CD14-positive monocyte (primary cell): ENCODE measurements around the gene MAB21L4. TPM values are rescaled to one million over a fixed set of nuclear protein-coding genes. Genes with fewer than 3 reads are reported as not detected.
A peak's percentile ranks its signal among the peaks of the same experiment; 100 is the strongest.

Experiments
- DNase-seq, 3 donors: peaks; one replicate each; pipeline ENCODE4 v3.0.0-alpha.2; 2011 to 2022
- H2AFZ ChIP-seq: 2 replicates; pipeline ENCODE4 v1.6.0; 2012; ENCODE audit warnings: mild to moderate bottlenecking, low read depth, low read length, inconsistent platforms; ENCODE audit not compliant: insufficient read depth, poor library complexity, severe bottlenecking
- H3K27ac ChIP-seq, 2 donors: 1 replicate in 1 of 2; 2 replicates in 1 of 2; pipeline ENCODE4 v1.5.1; 2012 to 2013; ENCODE audit warnings: low read length in 2 of 2, control low read depth in 1 of 2, inconsistent platforms in 1 of 2, low read depth in 1 of 2, mild to moderate bottlenecking in 1 of 2
- H3K27me3 ChIP-seq, 2 donors: one replicate each; pipeline versions ENCODE4 v1.6.0 to v1.6.1; 2011 to 2013; ENCODE audit warnings: low read length in 2 of 2; ENCODE audit not compliant: control insufficient read depth in 2 of 2, insufficient read depth in 2 of 2
- H3K36me3 ChIP-seq, 2 donors: replicated peaks in 1 of 2; 1 replicate in 1 of 2; 2 replicates in 1 of 2; pipeline versions ENCODE4 v1.5.1 to v1.6.1; 2012 to 2013; ENCODE audit warnings: low read length in 2 of 2, control low read depth in 1 of 2, inconsistent platforms in 1 of 2, mild to moderate bottlenecking in 1 of 2; ENCODE audit not compliant: insufficient read depth in 2 of 2, control insufficient read depth in 1 of 2
- H3K4me1 ChIP-seq, 2 donors: 1 replicate in 1 of 2; 2 replicates in 1 of 2; pipeline versions ENCODE4 v1.5.1 to v1.6.1; 2012 to 2013; ENCODE audit warnings: low read length in 2 of 2, control low read depth in 1 of 2, inconsistent platforms in 1 of 2, mild to moderate bottlenecking in 1 of 2, moderate library complexity in 1 of 2; ENCODE audit not compliant: insufficient read depth in 2 of 2, control insufficient read depth in 1 of 2
- H3K4me2 ChIP-seq: replicated peaks from 2 replicates; pipeline ENCODE3; 2012; ENCODE audit warnings: low read length, moderate library complexity, mild to moderate bottlenecking; ENCODE audit not compliant: poor library complexity, severe bottlenecking; ENCODE audit errors: extremely low read depth
- H3K4me3 ChIP-seq, 3 experiments: fragments of 200-600 bp in 1 of 3; sonication (generic) in 1 of 3; replicated peaks in 1 of 3; 1 replicate in 2 of 3; 2 replicates in 1 of 3; pipeline ENCODE4 v1.5.1; 2011 to 2013; ENCODE audit warnings: low read length in 3 of 3, mild to moderate bottlenecking in 3 of 3, control low read depth in 2 of 3, low read depth in 2 of 3, inconsistent platforms in 1 of 3, moderate library complexity in 1 of 3
- H3K79me2 ChIP-seq: 2 replicates; pipeline ENCODE4 v1.6.0; 2012; ENCODE audit warnings: mild to moderate bottlenecking, control low read depth, inconsistent platforms, low read length, moderate library complexity; ENCODE audit not compliant: insufficient read depth
- H3K9ac ChIP-seq: 2 replicates; pipeline ENCODE4 v1.6.0; 2017; ENCODE audit warnings: low read length, mild to moderate bottlenecking; ENCODE audit not compliant: insufficient read depth, poor library complexity, severe bottlenecking
- H3K9me3 ChIP-seq, 2 donors: replicated peaks in 1 of 2; 1 replicate in 1 of 2; 2 replicates in 1 of 2; pipeline versions ENCODE4 v1.5.1 to v1.6.1; 2012 to 2013; ENCODE audit warnings: low read length in 2 of 2, control low read depth in 1 of 2; ENCODE audit not compliant: control insufficient read depth in 1 of 2, insufficient read depth in 1 of 2
- H4K20me1 ChIP-seq: 2 replicates; pipeline ENCODE4 v1.6.0; 2012; ENCODE audit warnings: mild to moderate bottlenecking, low read length, control low read depth, moderate library complexity; ENCODE audit not compliant: insufficient read depth
- H3K27ac Mint-ChIP-seq, 7 donors: one replicate each; pipeline ENCODE4 v1.8.0; 2020; ENCODE audit warnings: mild to moderate bottlenecking in 7 of 7, mixed read lengths in 7 of 7, moderate library complexity in 6 of 7, inconsistent platforms in 2 of 7
- H3K27me3 Mint-ChIP-seq, 3 donors: one replicate each; pipeline ENCODE4 v1.8.0; 2021 to 2022; ENCODE audit warnings: low read depth in 3 of 3, mild to moderate bottlenecking in 3 of 3, mixed read lengths in 3 of 3, moderate library complexity in 3 of 3, inconsistent platforms in 1 of 3
- H3K36me3 Mint-ChIP-seq, 2 donors: one replicate each; pipeline ENCODE4 v1.8.0; 2020; ENCODE audit warnings: mixed read lengths in 2 of 2, inconsistent platforms in 1 of 2, mild to moderate bottlenecking in 1 of 2
- H3K4me1 Mint-ChIP-seq: one replicate; pipeline ENCODE4 v1.8.0; 2020; ENCODE audit warnings: mild to moderate bottlenecking, mixed read lengths
- H3K4me3 Mint-ChIP-seq, 2 donors: one replicate each; pipeline ENCODE4 v1.8.0; 2020; ENCODE audit warnings: mild to moderate bottlenecking in 2 of 2, mixed read lengths in 2 of 2, moderate library complexity in 1 of 2
- H3K9me3 Mint-ChIP-seq, 7 donors: one replicate each; pipeline ENCODE4 v1.8.0; 2020 to 2022; ENCODE audit warnings: mixed read lengths in 7 of 7, mild to moderate bottlenecking in 6 of 7, moderate library complexity in 6 of 7, inconsistent platforms in 2 of 7
- CTCF ChIP-seq: fragments of 200-600 bp; IDR thresholded peaks from one replicate; pipeline ENCODE4 v1.8.0; 2022; ENCODE audit warnings: antibody characterized with exemption, mild to moderate bottlenecking
- WGBS: methylation state at CpG from one replicate; pipeline ENCODE4 v1.1.5; 2013; ENCODE audit warnings: missing lambda C conversion rate; ENCODE audit not compliant: insufficient coverage; 5-methylcytosine and 5-hydroxymethylcytosine counted together
- intact Hi-C, 2 donors: fragments of 100-400 bp; cut with micrococcal nuclease; formaldehyde crosslinking; loops; one replicate each; pipeline versions ENCODE4 v1.15.0 to v1.15.1; 2023
- polyA plus RNA-seq, 3 donors: library from polyadenylated mRNA; depleted of rRNA in 1 of 3; unstranded in 2 of 3; stranded (reverse) in 1 of 3; fragments of 300-500 nt in 2 of 3; fragments of >200 nt in 1 of 3; fragmentation: Illumina TruSeq in 2 of 3; gene quantifications; 1 replicate in 2 of 3; 2 replicates in 1 of 3; pipeline ENCODE4 v1.2.3, GENCODE V29; 2012 to 2021

Gene MAB21L4
- polyA plus RNA-seq, 3 donors, result not detected

- Histone ChIP-seq H3K4me3 (no peak overlapping the region), H3K27ac (no peak overlapping the region), H3K27me3 (no peaks in the 10 kb centered on the region), H3K4me1 (no peaks in the 10 kb centered on the region), H4K20me1 (no peaks in the 10 kb centered on the region), H2AFZ (no peak overlapping the region), H3K9me3 (no peaks in the 10 kb centered on the region), H3K9ac (no peak overlapping the region), H3K79me2 (no peaks in the 10 kb centered on the region), H3K4me2 (no peak overlapping the region), H3K36me3 (no peaks in the 10 kb centered on the region)
- no peak for TF ChIP-seq CTCF
- no peak for DNase-seq
- intact Hi-C loops, result no loop called here
- Mint-ChIP-seq H3K4me3 (no peak overlapping the region), H3K36me3 (no peaks in the 10 kb centered on the region), H3K27ac (peak overlapping the region in 1 of 7 donors; percentile 18), H3K27me3 (peaks cover 3 to 6% (median 5%) of the 10 kb centered on the region in 3 donors), H3K9me3 (peaks cover 0 to 4% (median 0%) of the 10 kb centered on the region in 7 donors), H3K4me1 (peaks cover 5% of the 10 kb centered on the region)
- WGBS, result 95% methylated on average over 18 of the region's 25 CpGs
These were observed 26.6 kb downstream of the MAB21L4 start for GRCh38 chr2:240869109-240869955.

GRCh38 chr2:240868286-240869108 is 27.5 kb downstream of the MAB21L4 start, which contains the start of gene AGXT:
AGXT (plus strand) TSS chr2:240868824; CDS start chr2:240868866, 42 bp downstream.
- no peak for DNase-seq
- 91% methylated on average over 11 of the region's 21 CpGs for WGBS
- H3K27ac Mint-ChIP-seq, result peak within 1 kb of the TSS in 1 of 7 donors; percentile 18

More at GRCh38 chr2:240868286-240869108, 27.5 kb downstream of the MAB21L4 start, which contains the start of gene AGXT:
- no peaks in the 10 kb centered on the region for H3K36me3 Mint-ChIP-seq
- Histone ChIP-seq H3K27ac (no peak within 1 kb of the TSS), H4K20me1 (no peaks in the 10 kb centered on the region), H3K36me3 (no peaks in the 10 kb centered on the region), H2AFZ (no peak within 1 kb of the TSS), H3K4me3 (no peak within 1 kb of the TSS), H3K27me3 (no peaks in the 10 kb centered on the region), H3K4me1 (no peaks in the 10 kb centered on the region), H3K9ac (no peak within 1 kb of the TSS), H3K4me2 (no peak within 1 kb of the TSS), H3K9me3 (no peaks in the 10 kb centered on the region), H3K79me2 (no peaks in the 10 kb centered on the region)
- H3K9me3 Mint-ChIP-seq, result peaks cover 0 to 4% (median 0%) of the 10 kb centered on the region in 7 donors
- H3K27me3 Mint-ChIP-seq, result peaks cover 3 to 6% (median 5%) of the 10 kb centered on the region in 3 donors
- no peak for TF ChIP-seq CTCF
- intact Hi-C loops, result no loop called here
- peaks cover 5% of the 10 kb centered on the region for H3K4me1 Mint-ChIP-seq
- H3K4me3 Mint-ChIP-seq, result no peak within 1 kb of the TSS
